CD4-positive, alpha-beta T cell (primary cell): Measurements from ENCODE around the gene CCDC174. TPM values are rescaled to one million over a fixed set of nuclear protein-coding genes. Genes with fewer than 3 reads are reported as not detected.

Source experiments
- ATAC-seq: fragments of 200-7000 bp; cut with Tn5 transposase; one replicate; pipeline ENCODE4 v1.10.0; 2022; ENCODE audit warnings: mild to moderate bottlenecking; ENCODE audit not compliant: poor library complexity
- CTCF ChIA-PET: fragments of 350-600 bp; sonication (Branson Sonifier 250); formaldehyde crosslinking; loops from one replicate; lab custom pipeline; 2021; ENCODE audit warnings: antibody characterized with exemption, inconsistent platforms; lab: Charles Lee
- POLR2A ChIA-PET: fragments of 350-600 bp; sonication (Branson Sonifier 250); formaldehyde crosslinking; loops from one replicate; lab custom pipeline; 2021; ENCODE audit warnings: antibody characterized with exemption, inconsistent platforms; lab: Charles Lee
- DNase-seq, 14 experiments: peaks; one replicate each; pipeline ENCODE4 v3.0.0-alpha.2; 2013 to 2020; ENCODE audit warnings: mixed read lengths in 2 of 14
- H3K27ac ChIP-seq, 2 donors: one replicate each; pipeline versions ENCODE4 v1.5.1 to v1.7.0; 2013; ENCODE audit warnings: low read length in 2 of 2, low read depth in 1 of 2, mild to moderate bottlenecking in 1 of 2
- H3K27me3 ChIP-seq, 2 experiments: 1 replicate in 1 of 2; 2 replicates in 1 of 2; pipeline versions ENCODE4 v1.6.1 to v1.7.0; 2013; ENCODE audit warnings: low read length in 2 of 2, control low read depth in 1 of 2, mild to moderate bottlenecking in 1 of 2, moderate library complexity in 1 of 2; ENCODE audit not compliant: insufficient read depth in 2 of 2, control insufficient read depth in 1 of 2
- H3K36me3 ChIP-seq: one replicate; pipeline ENCODE4 v1.6.1; 2013; ENCODE audit warnings: low read length, control low read depth; ENCODE audit not compliant: insufficient read depth
- H3K4me1 ChIP-seq: one replicate; pipeline ENCODE4 v1.6.1; 2013; ENCODE audit warnings: low read length, control low read depth; ENCODE audit not compliant: insufficient read depth
- H3K4me3 ChIP-seq: one replicate; pipeline ENCODE4 v1.5.1; 2013; ENCODE audit warnings: mild to moderate bottlenecking, low read length, moderate library complexity
- H3K9me3 ChIP-seq, 2 experiments: 1 replicate in 1 of 2; 2 replicates in 1 of 2; pipeline versions ENCODE4 v1.6.1 to v1.7.0; 2013; ENCODE audit warnings: low read length in 2 of 2, mild to moderate bottlenecking in 2 of 2, control low read depth in 1 of 2, moderate library complexity in 1 of 2; ENCODE audit not compliant: control insufficient read depth in 1 of 2, insufficient read depth in 1 of 2
- H3K27ac Mint-ChIP-seq: one replicate; pipeline ENCODE4 v1.8.0; 2020; ENCODE audit warnings: mixed read lengths
- H3K27me3 Mint-ChIP-seq: one replicate; pipeline ENCODE4 v1.8.0; 2021; ENCODE audit warnings: mixed read lengths
- H3K36me3 Mint-ChIP-seq: one replicate; pipeline ENCODE4 v1.8.0; 2021; ENCODE audit warnings: low read depth, mixed read lengths
- H3K4me1 Mint-ChIP-seq: one replicate; pipeline ENCODE4 v1.8.0; 2021; ENCODE audit warnings: low read depth, mixed read lengths
- H3K4me3 Mint-ChIP-seq: one replicate; pipeline ENCODE4 v1.8.0; 2020; ENCODE audit warnings: mild to moderate bottlenecking, mixed read lengths
- H3K9me3 Mint-ChIP-seq: one replicate; pipeline ENCODE4 v1.8.0; 2020; ENCODE audit warnings: mixed read lengths
- intact Hi-C, 2 experiments: fragments of 100-400 bp; cut with DNase I in 1 of 2; cut with micrococcal nuclease in 1 of 2; formaldehyde crosslinking; loops; one replicate each; pipeline versions ENCODE4 v1.15.1 to v1.9.0; 2023 to 2025; cut with DNase I, micrococcal nuclease
- total RNA-seq, 174 experiments: library from RNA in 2 of 174; stranded (reverse) in 2 of 174; gene quantifications; one replicate each; pipeline ENCODE4 v1.2.3 and lab custom pipeline; 2021 to 2026
- TF ChIP-seq, protein P1 (sequence below): fragments of 200-600 bp; IDR thresholded peaks from one replicate; pipeline ENCODE4 v1.8.0; 2022; ENCODE audit warnings: antibody characterized with exemption, mild to moderate bottlenecking

The CCDC174 gene
- total RNA-seq, 2 experiments from 2014 or later: 32.9 to 37.5 TPM

DNA sequence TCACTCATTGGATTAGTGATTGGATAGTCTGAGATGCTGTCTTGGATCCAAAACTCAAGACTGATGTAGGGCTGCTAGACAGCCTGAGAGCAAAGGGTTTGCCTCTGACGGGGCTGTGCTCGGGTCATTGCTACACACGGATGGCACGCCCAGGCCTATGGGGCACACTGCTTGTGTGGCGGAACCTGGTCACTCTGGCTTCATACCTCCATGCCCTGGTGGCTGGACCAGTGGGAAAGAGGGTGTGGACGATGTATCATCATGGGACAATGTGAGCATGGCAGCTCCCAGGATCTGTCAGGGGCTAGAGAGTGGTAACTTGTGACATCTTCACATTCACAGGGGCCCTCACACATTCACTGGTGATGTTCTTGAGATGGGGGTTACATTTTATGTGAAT is 18.1 kb upstream of the CCDC174 start:
- H3K27ac Mint-ChIP-seq: no peak overlapping the region
- intact Hi-C loops: loop anchor here in 1 of 2 experiments (1.0 kb wide), 1 partner anchor 288 kb away; no protein-coding TSS in a partner anchor
- Histone ChIP-seq H3K27ac (no peak overlapping the region), H3K4me3 (no peak overlapping the region), H3K4me1 (no peaks in the 10 kb centered on the region), H3K27me3 (peaks cover 11 to 14% of the 10 kb centered on the region in 2 experiments), H3K36me3 (no peaks in the 10 kb centered on the region), H3K9me3 (peaks cover 0 to 5% of the 10 kb centered on the region in 2 experiments)
- ChIA-PET POLR2A (interaction anchor here (1.3 kb wide), 1 partner anchor 18 kb away, joined by 3 read pairs; the partner anchor contains the start of gene CCDC174), CTCF (no interaction called here)
- H3K27me3 Mint-ChIP-seq: peaks cover 49% of the 10 kb centered on the region
- DNase-seq (no peak), ATAC-seq (no peak)
- no peaks in the 10 kb centered on the region for H3K36me3 Mint-ChIP-seq
- H3K4me1 Mint-ChIP-seq: no peaks in the 10 kb centered on the region
- no peak overlapping the region for H3K4me3 Mint-ChIP-seq
- TF ChIP-seq, protein P1, sequence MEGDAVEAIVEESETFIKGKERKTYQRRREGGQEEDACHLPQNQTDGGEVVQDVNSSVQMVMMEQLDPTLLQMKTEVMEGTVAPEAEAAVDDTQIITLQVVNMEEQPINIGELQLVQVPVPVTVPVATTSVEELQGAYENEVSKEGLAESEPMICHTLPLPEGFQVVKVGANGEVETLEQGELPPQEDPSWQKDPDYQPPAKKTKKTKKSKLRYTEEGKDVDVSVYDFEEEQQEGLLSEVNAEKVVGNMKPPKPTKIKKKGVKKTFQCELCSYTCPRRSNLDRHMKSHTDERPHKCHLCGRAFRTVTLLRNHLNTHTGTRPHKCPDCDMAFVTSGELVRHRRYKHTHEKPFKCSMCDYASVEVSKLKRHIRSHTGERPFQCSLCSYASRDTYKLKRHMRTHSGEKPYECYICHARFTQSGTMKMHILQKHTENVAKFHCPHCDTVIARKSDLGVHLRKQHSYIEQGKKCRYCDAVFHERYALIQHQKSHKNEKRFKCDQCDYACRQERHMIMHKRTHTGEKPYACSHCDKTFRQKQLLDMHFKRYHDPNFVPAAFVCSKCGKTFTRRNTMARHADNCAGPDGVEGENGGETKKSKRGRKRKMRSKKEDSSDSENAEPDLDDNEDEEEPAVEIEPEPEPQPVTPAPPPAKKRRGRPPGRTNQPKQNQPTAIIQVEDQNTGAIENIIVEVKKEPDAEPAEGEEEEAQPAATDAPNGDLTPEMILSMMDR: no peak
- H3K9me3 Mint-ChIP-seq: no peaks in the 10 kb centered on the region

GRCh38 chr3:14633819-14634424 is 17.6 kb upstream of the CCDC174 start:
- Histone ChIP-seq H3K4me3 (no peak overlapping the region), H3K4me1 (no peaks in the 10 kb centered on the region), H3K36me3 (no peaks in the 10 kb centered on the region), H3K27ac (no peak overlapping the region), H3K9me3 (peaks cover 0 to under 1% of the 10 kb centered on the region in 2 experiments), H3K27me3 (peaks cover 11 to 16% of the 10 kb centered on the region in 2 experiments)
- H3K9me3 Mint-ChIP-seq: no peaks in the 10 kb centered on the region
- TF ChIP-seq, protein P1: peak; percentile 76
- H3K27ac Mint-ChIP-seq: no peak overlapping the region
- ATAC-seq: peak; percentile 64
- ChIA-PET POLR2A (no interaction called here), CTCF (no interaction called here)
- no peak overlapping the region for H3K4me3 Mint-ChIP-seq
- no peaks in the 10 kb centered on the region for H3K4me1 Mint-ChIP-seq
- no peaks in the 10 kb centered on the region for H3K36me3 Mint-ChIP-seq
- H3K27me3 Mint-ChIP-seq: peaks cover 54% of the 10 kb centered on the region
- DNase-seq: peak; percentile 29 to 83 (median 48)
- intact Hi-C loops: loop anchor here (1.0 kb wide), 1 partner anchor 287 kb away; no protein-coding TSS in a partner anchor

DNA sequence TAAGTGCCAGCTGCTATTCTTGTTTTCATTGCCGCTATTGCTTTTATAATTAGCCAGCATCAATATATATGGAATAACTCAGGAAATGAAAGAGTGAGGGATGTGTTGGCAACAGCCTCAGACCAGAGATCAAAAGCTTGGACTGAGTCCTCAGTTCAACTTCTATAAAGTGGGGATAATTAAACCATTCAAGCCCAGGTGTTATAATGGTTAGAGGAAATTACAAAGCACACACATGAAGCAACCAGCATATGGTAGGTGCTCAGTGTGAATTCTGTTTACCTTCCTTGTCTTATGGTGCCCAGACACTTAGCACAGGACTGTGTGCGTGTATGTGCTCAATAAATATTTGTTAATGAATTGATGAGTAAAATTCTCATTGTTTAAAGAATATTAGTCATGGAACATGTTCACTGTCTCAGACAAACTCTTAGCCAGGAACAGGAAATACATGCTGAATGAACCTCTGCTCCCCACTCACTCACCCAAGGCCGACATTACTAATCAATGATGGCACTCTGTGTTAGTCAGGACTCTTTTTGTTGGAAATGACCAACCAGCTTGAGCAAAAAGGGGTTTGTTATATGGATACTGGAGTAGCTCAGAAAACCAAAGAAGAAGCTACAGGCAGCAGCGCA is 16.7 kb upstream of the CCDC174 start:
- Histone ChIP-seq H3K36me3 (no peaks in the 10 kb centered on the region), H3K27ac (no peak overlapping the region), H3K27me3 (peaks cover 11 to 19% of the 10 kb centered on the region in 2 experiments), H3K4me1 (no peaks in the 10 kb centered on the region), H3K9me3 (no peaks in the 10 kb centered on the region), H3K4me3 (no peak overlapping the region)
- H3K27me3 Mint-ChIP-seq: peaks cover 62% of the 10 kb centered on the region
- no peak overlapping the region for H3K4me3 Mint-ChIP-seq
- no peaks in the 10 kb centered on the region for H3K4me1 Mint-ChIP-seq
- TF ChIP-seq, protein P1: no peak
- POLR2A ChIA-PET: no interaction called here
- ATAC-seq (no peak), DNase-seq (no peak)
- H3K27ac Mint-ChIP-seq: no peak overlapping the region
- CTCF ChIA-PET: interaction anchor here (1.1 kb wide), 1 partner anchor 286 kb away, joined by 3 read pairs; no protein-coding TSS in a partner anchor
- intact Hi-C loops: loop anchor here in 1 of 2 experiments (1.0 kb wide), 1 partner anchor 286 kb away; no protein-coding TSS in a partner anchor
- H3K36me3 Mint-ChIP-seq: no peaks in the 10 kb centered on the region
- H3K9me3 Mint-ChIP-seq: no peaks in the 10 kb centered on the region
